Dedifferentiated amniotic fluid mesenchymal stem cell (primary cell): ENCODE data around the gene FAM118B.

ENCODE experiments used
- DNase-seq: peaks from one replicate; pipeline ENCODE4 v3.0.0-alpha.2; 2016; ENCODE audit errors: extremely low spot score

Gene FAM118B

DNA sequence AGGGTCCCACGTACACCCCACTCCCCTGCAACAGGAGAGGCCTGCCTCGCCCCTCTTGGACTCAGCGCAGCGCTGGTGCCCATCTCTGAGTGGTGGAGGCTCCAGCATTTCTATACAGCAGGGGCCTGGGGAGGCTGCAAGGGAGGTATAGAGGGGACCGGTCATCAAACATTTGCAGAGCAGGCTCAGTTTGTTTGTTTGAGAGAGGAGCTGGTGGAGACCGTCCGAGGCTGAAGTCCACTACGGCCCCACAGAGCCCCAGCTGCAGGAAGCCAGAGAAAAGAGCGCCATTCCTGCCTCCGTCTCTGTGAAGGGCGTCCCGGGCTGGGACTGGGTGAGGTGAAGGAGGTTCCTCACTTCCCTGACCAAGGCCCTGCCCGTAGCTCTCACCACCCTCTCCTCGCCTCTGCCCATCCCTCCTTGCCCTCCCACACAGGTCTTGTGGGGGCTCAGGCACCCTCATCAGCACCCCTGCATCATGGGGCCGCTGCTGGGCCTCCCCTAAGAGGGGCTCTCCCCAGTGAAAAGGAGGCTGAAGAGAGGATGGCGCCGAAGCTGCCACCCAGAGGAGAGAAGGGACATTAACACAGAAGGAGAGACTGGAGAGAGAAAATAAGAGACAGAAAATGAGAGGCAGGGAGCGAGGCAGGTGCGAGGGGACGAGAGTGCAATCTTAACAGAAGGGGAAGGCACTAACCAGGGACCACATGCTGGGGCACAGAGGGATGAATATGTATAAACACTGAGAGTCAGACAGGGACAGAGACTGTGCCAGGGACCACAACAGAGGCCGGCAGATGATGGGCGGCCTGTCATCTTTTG lies 24.7 kb upstream of the FAM118B start:
- DNase-seq, result no peak

DNA sequence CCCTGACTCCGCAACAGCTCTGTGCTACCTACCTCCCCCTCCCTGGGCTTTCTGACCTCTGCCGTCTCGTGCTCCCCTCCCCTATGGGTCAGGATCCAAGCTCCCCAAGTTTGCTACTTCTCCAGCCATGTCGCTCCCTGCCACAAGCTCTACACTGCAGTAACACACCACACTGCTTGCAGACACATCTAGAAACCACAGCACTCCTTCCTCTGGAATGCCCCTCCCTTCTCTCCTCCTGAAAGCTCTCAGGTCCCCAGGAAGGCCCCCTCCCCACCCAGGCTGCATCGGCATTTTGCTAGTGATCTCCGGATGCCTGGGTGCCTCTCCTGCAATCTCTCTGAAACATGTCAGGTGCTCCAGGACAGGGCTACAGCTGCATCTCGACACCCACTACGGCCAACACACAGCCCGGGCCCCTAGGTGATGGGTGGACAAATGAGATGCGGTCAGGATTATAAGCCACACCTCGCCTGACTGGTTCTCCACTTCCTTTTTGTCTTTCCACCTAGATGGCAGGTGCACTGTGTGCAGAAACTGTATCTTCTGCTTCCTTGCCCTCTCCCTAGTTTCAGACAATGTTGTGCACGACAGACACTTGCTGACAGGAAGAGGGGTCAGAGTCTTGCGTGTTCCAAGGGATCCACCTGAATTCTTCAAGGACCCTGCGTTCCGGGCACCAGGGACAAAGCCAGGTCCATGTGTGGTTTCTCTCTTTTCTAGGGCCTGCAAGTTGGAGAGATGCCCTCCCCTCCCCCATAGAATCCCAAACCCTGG lies 23.1 kb upstream of the FAM118B start:
- no peak for DNase-seq

DNA sequence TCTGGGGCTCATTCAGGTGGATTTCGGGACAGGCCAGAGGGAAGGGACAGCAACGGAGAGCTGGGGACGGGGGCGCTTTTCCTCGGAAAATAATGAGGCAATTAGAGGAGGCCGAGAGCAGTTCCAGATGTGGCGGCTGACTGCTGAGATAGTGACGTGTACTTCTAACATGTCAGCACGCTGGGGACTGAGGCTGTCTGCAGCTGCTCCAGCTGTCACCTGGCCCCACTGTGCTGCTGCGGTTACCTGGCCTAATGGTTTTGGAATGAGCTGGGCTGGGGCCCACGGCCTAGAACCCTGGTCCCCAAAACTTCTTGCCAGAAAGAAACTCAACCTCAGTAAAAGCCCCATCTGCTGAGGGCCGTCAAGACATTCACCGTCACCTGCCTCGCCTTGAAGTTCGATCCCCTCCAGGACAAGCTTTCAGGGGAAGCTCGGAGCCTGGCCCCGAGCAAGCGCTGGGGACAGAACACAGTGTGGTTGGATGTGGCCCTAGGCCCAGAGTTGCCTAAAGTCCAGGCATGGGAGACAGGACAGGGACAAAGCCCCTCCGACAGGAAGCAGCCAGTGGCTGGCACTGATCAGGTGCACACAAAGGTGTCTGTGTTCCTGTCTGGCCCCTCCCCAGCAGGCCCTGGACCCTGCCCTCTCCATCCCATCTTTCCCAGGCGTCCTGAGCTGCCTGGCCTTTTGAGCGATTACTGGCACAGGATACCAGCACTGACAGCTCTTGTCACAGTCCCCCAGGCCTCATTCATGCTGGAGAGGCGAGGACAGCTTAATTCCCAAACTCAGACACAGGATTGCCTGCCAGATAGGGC lies 22.3 kb upstream of the FAM118B start:
- DNase-seq, result no peak

DNA sequence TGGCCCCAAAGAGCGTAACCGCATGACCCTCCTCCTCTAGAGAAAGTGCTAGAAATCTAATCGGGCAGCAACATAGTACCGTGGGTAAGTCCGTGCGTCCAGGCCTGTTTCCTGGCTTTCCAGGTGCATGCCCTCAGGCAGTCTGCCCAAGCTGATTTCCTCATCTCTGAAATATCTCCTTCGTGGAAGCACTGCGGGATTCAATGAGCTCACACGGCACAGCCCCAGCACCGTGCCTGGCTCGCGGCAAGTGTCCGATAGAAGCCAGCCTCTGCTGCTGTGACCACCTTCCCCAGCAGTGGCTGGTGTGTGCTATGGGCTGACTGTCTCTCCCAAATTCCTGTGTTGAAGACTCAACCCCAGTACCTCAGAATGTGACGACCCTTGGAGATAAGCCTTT lies 20.8 kb upstream of the FAM118B start:
- no peak for DNase-seq

DNA sequence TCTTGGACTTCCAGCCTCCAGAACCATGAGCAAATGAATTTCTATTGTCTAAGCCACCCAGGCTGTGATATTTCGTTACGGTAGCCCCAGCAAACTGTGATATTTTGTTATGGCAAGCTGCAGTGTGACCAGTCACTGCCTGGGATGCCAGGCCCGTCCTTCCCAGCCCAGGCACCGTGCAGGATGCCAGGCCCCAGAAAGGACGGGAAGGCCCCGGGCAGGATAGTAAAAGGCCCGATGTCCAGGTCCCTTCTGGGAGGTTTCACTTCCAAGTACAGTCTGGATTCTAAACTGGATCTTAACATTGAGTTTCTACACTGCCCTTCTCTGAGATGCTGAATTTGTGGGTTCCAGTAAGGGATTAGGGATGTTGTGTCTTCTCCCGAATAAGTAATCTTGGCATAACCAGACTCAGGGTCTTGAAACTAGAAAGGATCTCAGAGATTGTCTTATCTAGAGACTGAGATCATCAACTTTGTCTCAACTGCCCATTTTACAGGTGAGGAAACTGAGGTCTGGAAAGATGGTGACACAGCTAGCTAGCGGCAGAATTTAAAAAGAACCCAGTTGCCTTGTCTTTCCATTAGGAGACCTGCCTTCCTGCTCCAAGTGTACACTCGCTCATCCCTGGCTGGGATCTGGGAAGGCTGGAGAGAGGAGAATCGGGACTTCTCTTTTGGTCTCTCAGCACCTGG lies 20.1 kb upstream of the FAM118B start:
- DNase-seq, result no peak

DNA sequence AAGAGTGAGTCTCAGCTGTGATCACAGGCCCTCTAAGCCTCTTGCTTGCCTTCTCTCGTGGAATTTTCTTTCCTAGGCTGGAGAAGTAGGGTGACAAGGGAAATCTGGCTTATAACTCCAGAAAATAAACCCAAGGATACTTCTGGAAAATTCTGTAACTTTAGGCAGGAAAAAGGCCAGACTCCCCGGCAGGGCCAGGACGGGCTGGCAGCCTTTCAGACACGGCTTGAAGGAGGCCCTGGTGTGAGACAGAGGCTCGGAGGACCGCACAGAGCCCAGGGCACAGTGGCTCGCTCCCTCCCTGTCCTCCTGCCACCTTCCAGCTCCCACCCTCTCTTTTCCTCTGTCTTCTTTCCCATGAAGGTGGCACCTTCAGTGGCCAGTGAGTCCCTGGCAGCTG lies 19.2 kb upstream of the FAM118B start:
- no peak for DNase-seq

DNA sequence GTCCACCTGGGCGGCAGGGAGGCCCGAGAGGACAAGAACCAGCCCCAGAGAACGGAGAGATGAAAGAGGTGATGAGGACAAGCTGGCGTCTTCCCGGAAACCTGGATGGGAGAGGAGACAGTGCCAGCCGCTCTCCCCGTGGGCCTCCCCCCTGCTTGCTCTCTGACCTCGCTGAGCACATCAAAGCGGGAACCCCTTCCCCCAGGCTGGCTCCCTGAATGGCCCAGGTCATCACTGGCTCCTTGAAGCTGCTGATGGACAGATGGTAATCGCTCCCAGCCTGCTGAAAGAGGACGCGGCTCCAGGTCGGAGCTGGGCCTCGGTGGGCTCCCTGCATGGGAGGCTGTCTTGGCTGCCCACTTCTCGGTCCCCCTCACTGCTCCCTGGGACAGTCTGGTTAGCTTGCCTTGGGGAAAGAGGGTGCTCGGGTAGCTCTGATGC lies 18.5 kb upstream of the FAM118B start:
- DNase-seq, result no peak

DNA sequence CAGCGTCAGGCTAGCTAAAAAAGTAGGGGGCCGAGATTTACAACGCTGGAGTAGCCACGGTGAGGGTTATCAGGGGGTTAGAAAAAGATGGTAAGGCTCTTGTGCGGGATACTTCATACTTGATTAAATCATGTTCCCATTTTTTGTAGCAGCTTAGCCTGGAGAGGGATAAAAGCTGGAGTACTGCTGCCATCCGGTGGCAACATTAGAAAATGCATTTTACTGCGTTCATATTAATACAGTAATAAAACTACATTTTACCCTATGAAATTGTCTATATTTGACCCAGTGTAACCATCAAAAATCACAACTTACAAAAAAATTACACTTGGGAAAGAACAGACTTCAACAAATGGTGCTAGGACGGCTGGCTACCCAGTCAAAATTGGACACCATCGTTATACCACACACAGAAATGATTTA lies 17.4 kb upstream of the FAM118B start:
- DNase-seq, result peak; percentile 52

DNA sequence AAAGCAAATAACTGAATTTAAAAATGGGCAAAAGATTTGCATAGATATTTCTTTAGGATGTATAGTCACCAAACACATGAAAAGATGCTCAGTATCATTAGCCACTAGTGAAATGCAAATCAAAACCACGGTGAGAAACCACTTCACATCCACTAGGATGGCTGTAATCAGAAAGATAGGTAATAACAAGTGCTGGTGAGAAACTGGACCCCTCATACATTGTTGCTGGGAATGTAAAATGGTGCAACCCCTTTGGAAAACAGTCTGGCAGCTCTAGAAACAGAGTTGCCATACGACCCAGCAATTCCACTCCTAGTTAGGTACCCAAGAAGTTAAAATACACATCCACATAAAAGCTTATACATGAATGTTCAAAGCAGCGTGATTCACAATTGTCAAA lies 16.5 kb upstream of the FAM118B start:
- no peak for DNase-seq

DNA sequence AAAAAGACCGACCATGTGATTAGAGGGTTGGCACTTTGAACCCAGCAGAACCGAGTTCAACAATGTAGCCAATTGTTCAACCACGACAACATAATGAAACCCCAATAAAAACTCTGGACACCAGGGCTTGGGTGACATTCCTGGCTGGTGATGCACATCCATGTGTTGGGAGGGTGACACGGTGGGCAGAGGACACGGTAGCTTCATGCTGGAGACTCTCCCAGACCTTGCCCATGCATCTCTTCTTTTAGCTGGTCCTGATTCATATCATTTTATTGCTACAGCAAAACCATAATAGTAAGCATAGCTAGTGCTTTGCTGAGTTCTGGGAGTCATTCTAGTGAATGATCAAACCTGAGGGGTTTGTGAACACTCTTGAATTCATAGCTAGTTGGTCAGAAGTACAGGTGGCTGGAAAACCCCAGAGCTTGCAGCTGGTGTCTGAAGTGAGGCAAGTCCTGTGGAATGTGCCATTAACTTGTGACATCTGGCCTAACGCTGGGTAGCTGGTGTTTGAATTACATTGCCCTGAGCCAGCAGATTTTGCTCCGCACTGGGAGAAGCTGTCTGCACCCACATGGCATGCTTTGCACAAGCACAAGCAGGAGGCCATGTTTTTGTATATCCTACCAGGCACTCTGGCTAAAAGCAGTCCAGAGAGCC lies 14.2 kb upstream of the FAM118B start:
- no peak for DNase-seq

DNA sequence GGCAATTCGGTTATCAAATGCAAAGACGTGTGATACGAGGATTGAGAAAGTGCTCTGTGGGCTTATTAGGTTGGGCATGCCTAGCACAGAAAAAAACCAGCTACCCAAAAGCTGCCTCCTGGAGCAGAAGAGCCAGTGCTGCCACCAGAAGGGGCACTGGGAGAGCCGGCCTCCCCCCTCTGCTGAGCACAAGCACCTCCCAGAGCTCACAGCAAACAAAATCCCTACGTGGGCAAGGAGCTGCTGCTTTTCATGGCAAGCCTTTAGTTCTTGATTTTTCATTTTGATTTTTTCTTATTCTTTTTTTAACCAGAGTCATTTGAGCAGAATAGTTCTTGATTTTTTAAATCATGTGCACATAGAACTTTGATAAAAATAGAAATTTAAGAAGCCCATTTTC lies 12.9 kb upstream of the FAM118B start:
- no peak for DNase-seq

DNA sequence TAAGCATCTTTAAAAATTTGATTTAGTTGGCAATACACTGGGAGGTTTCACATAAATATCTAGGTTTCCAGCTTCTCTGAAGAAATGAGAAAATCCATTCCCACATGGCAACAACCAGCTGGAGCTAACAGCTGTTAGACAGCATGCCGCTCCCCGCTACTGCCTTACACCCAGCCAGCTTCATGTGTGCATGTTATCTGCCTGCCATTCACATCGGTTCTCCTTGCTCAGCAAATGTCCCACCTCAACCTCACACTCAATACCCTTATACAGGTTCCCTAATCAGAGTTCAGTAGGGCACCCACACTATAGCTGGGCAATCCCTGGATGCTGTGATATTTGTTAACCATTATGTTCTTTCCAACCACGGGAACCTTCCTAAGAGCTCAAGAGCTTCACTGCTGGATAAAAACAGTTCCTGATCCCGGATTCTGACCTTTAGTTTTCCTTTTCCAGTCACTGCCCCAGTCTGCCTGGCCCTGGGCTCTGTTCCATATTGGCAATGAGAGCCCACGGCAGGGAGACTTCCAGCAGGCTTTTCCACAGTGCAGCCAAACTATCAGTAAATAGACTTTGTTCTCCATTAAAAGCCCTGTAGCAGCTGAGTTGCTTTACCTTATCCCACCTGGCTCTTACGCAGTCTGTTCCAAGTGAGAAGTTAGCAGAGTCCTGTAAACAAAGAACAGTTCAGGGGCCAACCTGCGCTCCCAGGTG lies 8.8 kb upstream of the FAM118B start:
- no peak for DNase-seq

DNA sequence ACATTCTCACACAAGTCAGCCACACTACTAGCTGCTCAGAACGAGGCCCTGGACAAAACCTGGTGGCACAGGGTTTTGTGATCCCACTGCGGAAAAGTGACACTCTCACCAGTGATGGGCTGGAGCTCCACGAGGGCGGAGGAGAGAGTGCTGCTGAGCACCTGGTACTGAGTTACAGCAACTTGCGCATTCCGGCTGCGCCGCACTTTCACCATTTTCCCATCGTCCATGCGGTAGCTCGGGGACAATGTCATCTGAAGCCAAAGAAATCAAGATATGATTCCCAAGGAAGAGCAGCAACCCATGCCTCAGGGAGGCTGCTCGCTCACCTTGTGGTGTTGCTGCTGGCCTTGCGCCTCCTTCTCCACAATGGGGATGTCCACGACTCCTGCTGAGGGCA lies 6.2 kb upstream of the FAM118B start:
- no peak for DNase-seq

DNA sequence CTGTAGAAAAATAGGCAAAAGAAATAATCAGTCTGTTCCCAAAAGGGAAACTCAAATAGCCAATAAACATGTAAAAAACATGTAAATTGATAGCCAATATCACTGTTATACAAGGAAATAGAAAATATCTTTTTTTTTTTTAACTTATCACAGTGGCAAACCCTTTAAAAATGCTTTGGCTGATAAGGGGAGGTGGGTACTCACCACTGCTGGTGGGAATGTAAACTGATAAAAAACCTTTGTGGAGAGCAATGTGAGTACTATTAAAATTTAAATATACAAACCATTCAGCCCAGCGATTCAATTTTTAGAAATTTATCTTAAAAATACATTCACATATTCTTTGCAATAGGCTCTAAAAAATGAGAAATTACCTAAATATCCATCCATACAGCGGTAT lies 3.7 kb upstream of the FAM118B start:
- DNase-seq, result no peak

DNA sequence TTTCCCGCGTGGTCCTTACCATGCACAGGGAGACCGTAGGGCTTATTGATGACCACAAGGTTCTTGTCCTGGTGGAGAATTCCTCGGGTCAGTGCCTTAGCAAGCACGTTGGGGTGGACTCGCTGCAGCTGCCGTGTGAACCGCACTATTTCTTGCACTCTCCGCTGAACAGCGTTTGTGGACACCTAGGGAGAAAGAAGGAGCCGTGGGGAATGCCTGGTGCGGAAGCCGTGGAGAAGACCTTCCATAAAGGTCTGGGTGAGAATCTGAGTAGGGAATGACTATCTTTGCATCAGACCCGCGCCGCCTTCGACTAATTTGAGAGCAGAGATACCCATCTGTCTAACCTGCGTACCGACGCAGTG lies 729 bp upstream of the FAM118B start:
- no peak for DNase-seq

DNA sequence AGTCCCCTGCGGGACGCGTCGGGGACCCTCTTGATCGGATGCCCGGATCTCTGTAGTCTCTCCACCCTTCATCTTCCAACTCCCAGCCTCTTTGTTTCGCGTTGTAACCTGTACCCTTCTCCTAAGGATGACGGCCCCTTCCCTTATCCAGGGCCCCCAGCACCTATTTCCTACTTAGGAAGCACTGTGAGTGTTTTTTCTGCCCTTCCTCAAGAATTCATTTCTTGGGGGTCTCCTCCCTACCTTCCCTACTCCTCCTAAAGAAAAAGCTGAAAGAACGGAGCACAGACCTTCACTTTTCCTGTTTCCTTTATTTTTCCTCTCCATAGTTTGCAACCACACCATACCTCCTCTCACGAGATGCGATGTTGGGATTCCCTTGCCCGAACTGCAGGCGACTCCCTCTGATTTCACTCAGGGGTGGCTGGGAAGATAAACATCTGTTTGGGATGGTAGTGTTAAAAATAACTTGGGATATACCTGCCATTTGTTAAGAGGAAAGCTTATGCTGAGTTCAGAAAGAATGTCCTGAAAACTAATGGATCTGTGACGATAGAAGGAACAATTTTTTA lies 593 bp downstream of the FAM118B start:
- no peak for DNase-seq

DNA sequence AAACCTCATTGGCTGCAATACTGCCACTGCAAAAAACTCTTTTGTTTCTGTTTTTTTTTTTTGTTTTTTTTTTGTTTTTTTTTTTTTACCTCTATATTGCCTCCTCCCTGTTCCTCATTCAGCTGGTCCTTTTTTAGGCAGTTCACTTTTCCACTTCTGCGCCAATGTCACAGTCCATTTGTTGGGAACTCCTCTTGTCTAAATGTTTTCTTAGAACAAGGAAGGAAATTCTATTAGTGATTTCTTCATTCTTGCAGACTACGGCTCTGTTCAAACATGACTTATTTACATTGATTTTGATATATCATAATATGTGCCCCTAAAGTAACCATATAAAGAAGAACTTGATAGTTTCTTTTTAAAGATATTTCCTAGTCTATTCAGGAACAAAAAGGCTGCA lies 2.9 kb downstream of the FAM118B start:
- no peak for DNase-seq

DNA sequence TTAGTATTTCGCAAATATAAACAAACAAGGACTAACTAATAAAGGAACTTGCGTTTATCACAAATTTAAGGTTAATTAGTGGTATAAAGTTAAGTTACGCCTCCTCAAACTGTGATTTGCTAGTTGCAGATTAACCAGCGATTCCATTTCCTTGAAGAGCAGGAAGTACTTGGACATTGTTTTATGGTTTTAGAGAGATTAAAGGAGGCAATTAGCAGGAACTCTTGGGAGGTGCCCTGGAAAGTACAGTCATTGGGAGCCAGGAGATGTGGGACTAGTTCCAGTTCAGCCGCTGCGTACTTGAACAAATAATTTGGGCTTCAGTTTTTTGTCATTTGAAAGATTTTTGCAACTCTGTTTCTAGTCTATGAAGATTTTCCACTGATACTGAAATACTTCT lies 3.3 kb downstream of the FAM118B start:
- DNase-seq, result no peak

DNA sequence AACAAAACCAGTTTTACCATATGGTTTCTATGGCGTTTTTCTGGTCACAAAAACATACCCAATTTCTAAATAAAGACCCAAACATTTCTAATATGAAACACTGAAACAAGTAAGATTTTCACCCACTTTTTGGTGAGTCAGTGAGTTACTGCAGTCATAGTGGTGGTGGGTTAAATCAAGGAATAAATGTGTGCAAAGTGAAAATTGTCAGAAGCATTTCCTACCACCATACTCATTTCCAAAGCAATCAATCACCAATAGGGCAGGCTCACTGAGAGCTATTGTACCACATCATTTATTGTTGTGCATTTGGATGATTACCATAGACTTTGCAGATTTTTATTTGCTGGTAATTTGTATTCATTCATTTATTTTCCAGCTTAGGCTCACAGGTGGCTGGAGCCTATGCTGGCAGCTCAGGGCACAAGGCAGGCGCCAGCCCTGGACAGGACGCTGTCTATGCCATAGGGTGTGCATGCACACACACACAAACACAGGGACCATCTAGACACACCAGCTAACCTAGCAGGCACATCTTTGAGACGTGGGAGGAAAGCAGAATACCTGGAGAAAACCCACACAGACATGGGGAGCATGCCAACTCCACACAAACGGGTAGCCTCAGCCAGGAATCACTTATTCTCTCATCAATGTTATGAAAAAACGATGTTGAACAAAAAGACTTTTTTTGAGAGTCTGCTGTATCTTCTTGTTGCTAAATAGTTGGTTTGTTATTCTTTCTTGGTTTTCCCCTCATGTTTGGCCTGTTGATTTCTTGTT lies 5.1 kb downstream of the FAM118B start:
- no peak for DNase-seq

DNA sequence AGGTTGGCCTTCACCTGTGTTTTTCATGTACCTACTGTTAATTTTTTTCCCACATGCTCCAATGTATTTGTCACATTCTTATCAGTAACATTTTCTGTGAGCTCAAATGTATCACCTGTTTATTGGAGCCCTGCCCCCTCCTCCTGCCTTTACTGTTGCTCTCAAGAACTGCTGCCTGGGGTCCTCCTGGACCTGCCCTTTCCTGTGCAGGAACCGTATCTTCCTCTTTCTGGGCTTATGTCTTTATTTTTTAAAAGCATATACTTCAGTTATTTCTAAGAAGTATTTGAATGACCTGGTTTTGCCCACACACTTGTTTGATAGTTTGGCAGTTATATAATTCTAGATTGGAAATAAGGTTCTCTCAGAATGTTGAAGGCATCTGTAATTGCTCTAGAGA lies 5.9 kb downstream of the FAM118B start:
- DNase-seq, result no peak
